GM19463 (cell line): ENCODE measurements around the gene FCHSD1.

Experiments used
- ATAC-seq: cut with Tn5 transposase; IDR thresholded peaks from one replicate; pipeline ENCODE4 v1.9.1; 2021; ENCODE audit warnings: mild to moderate bottlenecking, moderate library complexity; ENCODE audit not compliant: unreplicated experiment

Gene FCHSD1

DNA sequence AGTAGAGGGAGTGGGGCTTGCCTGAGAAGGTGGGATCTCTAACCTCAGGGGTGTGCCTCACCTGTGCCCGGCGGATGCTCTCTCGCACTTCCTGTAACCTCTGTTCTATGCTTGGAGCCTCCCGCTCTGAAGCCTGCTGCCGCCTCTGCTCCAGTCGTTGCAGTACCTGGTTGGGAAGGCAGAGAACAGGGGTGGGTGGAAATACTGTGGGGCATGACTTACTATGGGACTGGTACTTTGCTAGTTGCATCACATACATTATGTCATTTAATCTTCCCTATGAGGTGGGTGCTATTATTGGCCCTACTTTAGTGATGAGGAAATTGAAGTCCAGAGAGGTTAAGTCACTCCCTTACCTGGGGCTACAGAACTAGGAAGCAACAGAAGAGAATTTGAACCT lies 5.2 kb downstream of the FCHSD1 start:
- no peak for ATAC-seq

DNA sequence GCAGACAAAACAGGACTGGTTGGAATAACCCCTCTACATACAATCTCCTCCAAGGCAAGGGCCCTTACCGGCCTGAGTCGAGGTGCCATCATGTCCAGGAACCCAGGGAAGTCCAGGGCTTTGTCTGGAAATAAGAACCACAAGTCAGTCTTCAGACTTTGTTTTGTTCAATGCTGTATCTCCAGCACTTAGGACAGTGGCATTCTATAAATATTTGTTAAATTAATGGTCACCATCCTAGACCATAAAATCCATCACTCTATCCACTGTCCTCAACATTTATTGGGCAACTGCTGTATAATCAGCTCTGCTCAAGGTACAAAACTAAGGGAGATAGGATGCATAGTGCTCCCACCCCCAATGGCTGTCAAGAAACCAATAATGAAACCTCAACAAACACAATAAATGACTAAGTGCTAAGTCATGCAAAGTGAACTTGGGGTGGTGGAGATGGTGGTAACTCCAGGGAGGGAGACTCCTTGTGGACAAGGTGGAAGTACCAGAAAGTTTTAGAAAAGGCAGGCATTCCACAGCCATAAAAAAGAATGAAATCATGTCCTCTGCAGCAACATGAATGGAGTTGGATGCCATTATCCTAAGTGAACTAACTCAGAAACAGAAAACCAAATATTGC lies 9.5 kb downstream of the FCHSD1 start:
- peak; percentile 56 for ATAC-seq

DNA sequence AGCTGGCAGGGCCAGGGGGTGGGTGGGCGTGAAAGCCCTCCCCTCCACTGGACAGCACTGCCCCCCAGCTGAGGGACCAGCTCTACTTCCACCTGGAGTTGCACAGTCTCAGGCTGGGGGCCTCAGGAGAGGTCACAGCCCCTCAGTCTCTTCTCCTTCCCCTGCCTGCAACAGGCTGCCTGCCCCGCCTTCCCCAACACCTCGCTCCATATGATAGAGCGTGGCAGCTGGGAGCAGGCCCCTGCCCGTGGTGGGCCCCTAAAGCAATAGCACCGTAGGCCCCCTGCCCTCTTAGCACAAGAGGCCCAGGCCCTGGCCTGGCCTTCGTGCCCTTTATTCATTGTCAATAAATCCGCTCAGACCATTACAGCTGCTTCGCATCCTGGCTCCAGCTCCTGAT lies 10.5 kb downstream of the FCHSD1 start:
- no peak for ATAC-seq

DNA sequence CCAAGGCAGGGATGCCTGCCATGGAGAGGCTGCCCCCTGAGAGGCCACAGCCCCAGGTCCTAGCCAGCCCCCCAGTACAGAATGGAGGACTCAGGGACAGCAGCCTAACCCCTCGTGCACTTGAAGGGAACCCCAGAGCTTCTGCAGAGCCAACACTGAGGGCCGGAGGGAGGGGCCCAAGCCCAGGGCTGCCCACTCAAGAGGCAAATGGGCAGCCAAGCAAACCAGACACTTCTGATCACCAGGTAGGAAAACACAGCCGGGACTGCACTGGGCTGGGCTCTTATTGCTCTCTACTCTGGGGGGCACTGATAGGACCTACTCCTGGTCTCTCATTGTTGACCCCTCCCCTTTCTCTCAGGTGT lies 11.2 kb downstream of the FCHSD1 start:
- no peak for ATAC-seq

DNA sequence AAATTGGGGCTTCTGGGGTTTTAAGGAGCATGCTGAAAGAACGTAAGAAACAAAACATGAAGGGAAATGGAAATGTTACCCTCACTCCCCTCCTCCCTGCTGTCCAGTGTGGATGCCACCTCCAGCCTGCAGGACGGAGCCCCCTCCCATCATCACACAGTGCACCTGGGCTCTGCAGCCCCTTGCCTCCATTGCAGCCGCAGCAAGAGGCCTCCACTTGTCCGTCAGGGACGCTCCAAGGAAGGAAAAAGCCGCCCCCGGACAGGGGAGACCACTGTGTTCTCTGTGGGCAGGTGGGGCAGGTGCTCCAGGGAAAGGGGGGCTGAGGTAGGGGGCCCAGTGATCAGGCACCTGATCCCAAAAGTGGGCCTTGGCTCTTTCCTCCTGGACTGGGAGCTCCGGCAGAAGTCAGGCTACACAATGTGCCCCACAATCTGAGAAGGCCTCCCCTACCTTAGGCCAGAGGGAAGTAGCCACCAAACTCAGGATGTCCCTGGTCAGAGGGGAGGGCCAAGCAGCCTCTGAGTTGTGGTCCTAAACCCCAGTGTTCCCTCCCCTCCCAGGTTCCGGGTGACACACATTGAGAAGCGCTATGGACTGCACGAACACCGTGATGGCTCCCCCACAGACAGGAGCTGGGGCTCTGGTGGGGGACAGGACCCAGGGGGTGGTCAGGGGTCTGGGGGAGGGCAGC lies 11.7 kb downstream of the FCHSD1 start:
- ATAC-seq: no peak

DNA sequence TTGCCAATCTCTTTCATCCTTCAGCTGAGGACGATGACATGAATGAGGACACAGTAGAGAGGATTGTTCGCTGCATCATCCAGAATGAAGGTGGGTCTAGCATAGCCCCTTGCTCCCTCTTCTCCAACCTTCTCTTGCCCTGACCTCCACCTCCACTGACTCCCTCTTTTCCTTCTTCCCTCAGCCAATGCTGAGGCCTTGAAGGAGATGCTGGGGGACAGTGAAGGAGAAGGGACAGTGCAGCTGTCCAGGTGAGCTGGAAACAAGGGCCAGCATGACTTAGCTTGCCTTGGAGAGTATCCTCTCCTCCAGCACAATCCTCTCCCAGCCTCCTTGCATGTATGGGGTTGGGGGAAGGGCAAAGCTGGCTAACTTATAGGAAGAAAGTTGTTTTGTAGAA lies 12.4 kb downstream of the FCHSD1 start:
- no peak for ATAC-seq

DNA sequence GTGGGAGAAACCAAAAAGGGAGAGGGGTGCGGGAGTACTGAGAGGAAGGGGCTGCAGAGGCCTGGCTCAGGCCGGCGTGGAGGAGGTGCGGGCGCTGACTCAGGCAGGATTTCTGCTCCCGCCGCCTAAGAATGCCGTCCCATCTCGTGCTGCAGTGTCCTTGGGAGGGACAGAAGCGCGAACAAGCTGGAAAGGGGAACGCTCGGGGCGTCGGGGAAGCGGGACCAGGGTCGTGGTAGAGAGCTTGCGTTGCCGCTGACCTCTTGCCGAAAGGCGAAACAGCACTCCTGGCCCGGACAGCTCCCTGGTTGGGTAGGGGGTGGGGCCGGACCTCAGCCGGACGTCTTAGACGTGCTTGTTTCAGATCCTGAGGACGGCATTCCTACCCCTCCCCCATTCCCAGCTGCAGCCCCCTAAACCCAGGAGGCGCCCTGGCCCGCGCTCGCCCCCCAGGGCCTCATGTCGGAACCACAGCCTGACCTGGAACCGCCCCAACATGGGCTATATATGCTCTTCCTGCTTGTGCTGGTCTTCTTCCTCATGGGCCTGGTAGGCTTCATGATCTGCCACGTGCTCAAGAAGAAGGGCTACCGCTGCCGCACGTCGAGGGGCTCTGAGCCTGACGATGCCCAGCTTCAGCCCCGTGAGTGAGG lies 13.3 kb downstream of the FCHSD1 start:
- ATAC-seq: peak; percentile 16

DNA sequence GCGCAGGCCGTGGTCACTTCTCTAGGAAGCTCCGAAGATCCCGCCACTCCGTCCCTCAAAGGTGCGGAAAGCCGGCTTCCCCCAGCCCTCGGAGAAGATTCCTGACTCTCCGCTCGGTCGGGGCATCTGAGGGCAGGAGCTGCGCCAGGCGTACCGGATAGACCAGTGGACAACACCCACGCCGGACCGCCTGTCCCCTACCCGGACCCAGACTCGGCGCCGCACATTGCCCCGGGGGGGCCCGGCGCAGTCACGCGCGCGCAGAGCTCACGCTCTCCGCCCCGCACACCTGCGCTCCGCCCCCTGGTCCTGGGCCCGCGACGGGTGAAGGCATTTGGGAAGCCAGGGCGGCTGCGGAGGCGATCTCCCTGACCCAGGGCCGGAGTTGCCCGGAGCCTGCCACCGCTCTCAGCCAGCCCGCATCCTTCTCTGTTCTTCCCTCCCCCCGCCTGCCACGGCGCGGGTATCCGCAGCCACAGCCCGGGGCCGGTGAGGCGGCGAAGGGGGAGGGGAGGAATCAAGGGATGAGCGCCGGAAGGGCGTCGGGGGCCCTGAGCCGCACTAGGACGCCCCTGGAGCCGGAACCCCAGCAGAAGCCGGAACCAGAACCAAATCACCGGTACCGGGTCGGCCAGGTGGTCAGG lies 14.0 kb downstream of the FCHSD1 start:
- ATAC-seq: peak; percentile 16

DNA sequence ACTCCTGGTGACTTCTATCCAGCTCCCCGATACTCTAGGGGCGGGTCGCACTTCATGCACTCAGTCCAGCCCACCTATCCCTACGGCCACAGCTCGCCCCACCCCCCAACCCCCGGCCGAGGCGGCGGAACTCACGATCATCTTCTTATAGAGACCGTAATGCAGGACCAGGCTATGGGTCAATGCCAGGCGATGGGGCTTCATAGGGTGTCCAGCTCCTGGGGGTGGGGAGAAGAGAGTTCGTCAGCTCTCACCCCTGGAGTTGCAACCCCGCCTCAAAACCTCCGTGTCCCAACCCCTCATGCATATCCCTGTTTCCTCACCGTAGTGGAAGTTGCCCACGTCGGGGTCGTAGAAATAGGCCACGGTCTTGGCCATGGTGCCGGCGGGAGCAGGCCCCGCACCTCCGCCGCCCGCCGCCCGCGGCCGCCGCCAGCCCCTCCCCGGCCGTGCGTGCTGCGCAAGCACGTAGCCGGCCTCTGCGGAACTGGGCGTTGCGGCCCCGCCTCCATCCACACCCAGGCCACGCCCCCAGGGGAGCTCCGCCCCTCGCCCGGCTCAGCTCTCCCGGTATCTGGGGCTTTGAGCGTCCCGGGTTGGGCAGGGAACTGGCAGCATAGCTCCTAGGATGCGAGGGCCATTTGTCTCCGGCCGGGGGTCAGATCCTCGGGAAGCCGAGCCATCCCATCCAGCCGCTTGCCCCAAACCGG lies 14.7 kb downstream of the FCHSD1 start, which contains the start of the genes HDAC3 and RELL2:
Gene HDAC3, minus strand, starts transcription at position 437 of the 710 bp plus-strand sequence. Its CDS starts 59 bp downstream, at position 378.
Gene RELL2, plus strand, starts transcription at position 585 of the 710 bp plus-strand sequence. CDS start 1,229 bp downstream, outside the sequence.
- ATAC-seq: peak; percentile 75

DNA sequence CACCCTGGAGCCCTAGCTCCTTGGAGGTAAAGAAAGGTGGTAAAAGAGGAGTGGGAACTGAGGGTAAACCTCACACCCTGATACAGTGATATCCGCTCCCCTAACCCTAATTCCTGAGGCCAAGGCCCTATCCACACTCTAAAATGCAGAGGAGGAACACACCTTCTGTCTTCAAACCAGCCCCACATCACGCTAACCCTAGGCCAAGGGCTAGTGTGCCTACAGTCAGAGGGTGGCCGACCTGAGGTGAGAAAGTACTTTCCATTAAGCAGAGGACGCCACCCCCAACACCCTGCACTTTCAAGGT lies 15.2 kb downstream of the FCHSD1 start:
- no peak for ATAC-seq

DNA sequence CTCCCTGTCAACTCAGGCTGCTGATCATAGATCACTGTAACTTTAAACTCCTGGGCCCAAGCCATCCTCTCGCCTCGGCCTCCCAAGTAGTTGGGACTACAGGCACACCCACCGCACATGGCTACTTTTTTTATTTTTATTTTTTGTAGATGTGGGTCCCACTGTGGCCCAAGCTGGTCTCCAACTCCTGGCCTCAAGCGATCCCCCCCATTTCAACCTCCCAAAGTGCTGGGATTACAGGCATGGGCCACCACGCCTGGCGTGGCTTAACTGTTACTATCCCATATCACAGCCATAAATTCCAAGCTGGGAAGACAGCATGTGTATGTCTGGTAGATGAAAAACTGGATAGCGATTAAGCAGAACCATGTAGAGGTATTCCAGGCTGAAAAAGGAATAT lies 15.6 kb downstream of the FCHSD1 start:
- ATAC-seq: no peak

DNA sequence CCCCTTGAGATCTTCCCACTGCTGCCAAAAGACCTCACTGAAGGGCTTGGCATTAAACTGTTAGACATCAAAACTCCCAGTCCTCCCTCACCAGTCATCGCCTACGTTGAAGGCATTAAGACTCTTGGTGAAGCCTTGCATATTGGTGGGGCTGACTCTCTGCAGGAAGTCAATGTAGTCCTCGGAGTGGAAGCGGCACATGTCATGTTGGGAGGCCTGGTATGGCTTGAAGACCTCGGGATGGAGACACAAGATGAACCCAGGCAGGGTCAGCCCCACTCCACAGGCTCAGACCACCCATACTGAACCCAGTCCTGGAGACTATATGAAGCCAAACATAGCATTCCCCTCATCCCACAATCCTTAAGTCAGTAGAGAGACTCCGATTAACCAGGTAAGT lies 16.5 kb downstream of the FCHSD1 start:
- no peak for ATAC-seq

DNA sequence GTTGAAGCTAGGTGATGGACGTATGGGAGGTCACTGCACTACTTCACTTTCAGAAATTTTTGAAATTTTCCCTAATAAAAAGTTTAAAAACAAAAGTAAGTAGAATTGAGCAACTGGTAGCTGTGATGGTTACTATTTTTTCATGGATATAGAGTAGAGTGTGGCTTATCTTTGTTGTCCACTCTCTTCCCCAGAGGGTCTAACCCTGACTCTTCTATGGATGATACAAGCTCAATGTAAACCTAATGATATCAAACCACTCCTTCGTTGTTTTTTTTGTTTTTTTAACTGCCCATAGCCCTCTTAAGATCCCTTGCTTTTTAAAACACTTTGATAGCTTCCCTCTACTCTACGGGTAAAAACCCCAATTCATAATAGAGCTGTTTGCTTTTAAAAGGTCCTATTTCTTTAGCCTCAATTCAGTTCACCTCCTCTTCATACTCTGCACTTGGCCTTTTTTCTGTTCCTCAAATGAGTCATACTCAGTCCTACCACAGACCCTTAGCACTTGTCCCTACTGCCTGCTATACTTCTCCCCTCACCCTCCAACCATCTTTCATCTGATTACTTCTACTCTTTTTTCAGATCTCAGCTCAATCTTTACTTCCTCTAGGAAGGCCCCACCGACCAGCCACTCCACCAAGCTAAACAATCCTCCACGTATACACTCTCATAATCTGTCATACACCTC lies 17.2 kb downstream of the FCHSD1 start:
- peak; percentile 56 for ATAC-seq

DNA sequence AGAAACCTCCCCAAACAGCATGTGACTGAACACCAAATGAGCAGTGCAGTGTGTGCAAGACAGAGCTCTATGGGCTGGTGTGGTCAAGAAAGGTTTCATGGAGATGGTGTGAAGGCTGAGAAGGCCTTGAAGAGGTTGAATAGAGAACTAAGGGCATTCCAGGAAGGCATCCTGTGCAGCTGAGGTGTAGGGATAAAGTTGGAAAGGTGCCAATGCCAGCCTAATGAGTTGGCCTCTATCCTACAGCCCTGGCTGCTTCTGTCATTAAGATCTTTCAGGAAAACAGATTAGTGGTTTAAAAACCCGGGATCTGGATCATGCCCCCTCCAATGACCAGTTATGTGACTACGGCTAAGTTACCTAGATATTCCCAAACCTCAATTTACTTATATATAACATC lies 18.6 kb downstream of the FCHSD1 start:
- no peak for ATAC-seq

DNA sequence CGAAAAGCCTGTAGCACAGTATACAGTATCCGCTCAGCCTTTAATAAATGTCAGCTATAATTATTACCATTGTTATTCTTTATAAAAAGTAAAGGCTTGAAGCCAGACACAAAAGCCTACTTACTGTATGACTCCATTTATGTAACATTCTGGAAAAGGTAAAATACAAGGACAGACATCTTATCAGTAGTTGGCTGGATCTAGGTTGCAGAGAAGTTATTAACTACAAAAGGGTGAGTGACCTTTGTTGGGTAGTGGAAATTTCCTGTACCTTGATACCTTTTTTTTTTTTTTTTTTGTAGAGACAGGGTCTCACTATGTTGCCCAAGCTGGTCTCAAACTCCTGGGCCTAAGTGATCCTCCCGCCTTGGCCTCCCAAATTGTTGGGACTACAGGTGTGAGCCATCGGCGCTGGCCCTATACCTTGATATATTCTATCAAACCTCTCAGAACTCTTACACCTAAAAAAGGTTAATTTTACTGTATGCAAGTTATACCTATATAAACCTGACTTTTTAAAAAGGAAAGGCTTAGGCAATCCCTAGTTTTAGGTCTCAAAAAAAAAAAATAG lies 20.6 kb downstream of the FCHSD1 start:
- ATAC-seq: no peak

DNA sequence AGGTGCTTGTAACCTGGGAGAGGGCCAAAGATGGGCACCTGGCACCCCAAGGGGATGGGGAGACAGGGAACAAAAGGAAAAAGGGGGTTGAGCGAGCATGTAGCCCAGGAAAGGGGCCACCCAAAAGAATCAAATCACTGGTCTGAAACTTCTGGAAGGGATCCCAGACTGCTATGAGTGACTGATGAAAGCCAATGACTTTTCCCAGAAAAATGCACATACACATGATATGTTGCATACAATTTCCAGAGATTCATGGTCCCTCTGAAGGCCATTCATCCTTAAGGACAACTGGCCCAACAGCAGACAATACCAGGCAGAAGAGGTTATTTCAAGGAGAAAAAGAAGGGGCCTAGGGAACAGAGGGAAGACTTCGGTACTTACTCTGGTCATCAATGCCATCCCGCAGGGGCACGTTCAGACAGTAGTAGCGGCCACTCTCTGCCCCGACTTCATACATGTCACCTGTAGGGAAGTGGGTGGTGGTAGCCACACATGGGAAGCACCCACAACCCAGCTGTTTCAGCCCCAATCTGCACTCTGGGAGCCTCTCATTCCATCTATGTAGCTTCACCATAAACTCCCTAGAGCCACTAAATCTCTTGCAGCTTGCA lies 22.9 kb downstream of the FCHSD1 start:
- ATAC-seq: no peak

DNA sequence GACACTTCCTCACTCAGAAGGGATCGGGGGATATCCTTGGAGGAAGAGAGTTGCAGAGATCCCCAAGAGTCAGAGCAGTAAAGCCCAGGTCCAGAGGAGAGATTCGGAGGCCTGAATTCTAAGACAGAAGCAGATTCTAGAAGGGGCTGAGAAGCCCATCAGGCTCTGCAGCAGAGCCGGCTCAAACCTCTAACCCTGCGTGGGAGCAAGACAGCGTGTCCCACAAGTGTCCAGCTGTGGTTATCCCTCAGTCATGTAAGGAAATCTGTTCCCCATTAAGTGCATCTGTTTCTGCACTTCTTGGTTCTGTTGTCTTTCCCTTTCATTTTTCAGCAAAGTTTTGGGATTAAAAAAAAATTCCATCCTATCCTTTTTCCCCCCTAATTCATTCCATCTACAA lies 27.6 kb downstream of the FCHSD1 start:
- ATAC-seq: no peak

DNA sequence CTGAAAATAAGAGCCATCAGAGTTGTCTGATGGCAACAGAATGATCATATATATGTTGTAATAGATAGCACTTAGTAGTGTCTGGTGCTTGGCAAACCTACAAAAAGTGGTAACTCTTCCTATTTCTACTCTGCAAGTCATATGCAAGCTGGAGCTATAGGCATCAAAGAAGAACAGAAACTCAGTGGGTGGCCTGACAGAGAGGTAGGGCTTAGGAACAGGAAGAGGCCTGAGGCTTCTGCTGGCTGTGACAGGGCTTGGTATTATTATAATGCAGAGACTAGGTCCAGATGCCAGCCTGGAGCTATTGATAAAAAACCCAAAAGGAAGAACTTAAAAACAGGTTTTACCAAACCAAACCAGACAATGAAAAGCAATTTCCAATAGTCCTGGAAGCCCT lies 28.0 kb downstream of the FCHSD1 start:
- peak; percentile 48 for ATAC-seq

DNA sequence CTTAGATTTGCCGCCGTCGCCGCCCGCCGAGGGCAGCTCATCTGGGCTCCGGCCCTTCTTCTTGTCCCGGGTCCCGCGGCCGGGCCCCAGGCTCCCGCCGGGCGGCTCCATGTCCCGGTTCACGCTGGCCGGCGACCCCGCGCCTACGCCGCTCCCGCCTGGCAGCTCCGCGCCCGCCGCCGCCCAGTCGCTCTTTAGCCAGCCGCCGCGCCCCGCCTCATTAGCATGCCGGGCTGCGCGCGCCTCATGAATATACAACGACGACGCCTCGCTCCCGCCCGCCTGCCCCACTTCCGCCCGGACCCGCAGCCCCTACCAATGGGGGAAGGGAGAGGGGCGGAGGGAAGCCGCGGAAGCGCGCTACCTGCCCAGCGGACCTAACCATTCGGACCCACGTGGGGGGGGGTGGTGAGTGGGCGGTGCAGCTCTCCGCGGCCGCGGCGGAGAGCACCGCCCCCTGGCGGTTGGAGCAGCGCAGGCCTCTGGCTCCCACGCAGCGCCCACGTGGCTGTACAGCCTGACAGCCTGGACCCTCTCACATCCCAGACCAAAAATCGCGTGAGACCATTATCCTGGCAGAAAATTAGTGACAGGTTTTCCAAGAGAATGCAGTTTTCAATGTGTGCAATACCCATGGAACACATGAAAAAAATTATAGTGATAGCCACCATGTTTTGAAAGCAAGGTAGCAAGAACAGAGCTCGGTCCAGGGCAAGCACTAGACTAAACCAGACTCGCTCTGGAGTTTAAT lies 32.2 kb downstream of the FCHSD1 start, which contains the start of gene DIAPH1:
Gene DIAPH1, minus strand, starts transcription at position 197 of the 751 bp plus-strand sequence. Its CDS starts 86 bp downstream, at position 111.
- ATAC-seq: peak; percentile 83
